Measurements from ENCODE around the gene IDUA.
"Not testable (repeated sequence)": the region's sequence is repeated elsewhere in the genome, so short reads cannot be mapped to it uniquely, and the experiment has no call there.

IDUA gene

DNA sequence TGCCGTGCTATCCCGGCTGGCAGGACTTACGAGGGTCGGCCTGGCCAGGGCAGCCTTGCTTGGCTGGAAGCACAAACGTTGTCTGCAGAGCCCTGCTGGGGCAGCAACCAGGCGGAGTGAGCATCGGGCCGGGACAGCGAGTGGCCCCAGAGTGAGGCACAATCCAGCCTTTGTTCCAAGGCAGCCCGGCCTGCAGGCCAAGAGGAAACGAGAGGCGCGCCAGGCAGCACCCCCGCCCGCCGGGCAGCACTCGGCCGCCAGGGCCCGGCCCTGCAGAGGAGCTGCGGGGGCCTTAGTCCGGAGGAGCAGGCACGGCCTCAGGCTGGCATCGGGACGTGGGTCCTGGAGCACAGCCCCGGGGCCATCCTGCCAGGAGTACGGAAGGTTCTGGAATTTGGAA, 48.7 kb downstream of the IDUA start:
- intact Hi-C loops (cut with DNase I) = loop anchor here (2.0 kb wide), 1 partner anchor 21 kb away; no protein-coding TSS in a partner anchor
- peak; percentile 78 to 96 (median 91) for DNase-seq

DNA sequence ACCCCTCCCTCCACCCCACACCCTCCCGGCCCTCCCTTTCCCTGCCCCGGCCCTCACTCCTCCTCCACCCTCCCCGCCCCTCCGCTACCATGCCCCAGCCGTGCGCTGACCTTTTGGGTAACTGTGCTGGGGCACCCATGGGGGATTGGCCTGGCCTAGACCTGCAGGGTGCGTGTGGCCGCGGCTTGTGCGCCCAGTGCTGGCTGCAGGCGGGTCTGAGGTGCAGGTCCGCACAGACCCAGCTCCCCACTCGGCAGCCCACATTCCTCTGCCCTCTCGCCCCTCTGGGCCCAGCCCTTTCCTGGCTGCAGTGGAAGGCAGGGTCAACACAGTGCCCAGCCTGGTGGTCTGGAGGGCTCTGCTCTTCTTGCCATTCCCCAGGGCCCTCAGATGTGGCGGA, 49.3 kb downstream of the IDUA start:
- intact Hi-C loops (cut with DNase I) = no loop called here
- DNase-seq = no peak

DNA sequence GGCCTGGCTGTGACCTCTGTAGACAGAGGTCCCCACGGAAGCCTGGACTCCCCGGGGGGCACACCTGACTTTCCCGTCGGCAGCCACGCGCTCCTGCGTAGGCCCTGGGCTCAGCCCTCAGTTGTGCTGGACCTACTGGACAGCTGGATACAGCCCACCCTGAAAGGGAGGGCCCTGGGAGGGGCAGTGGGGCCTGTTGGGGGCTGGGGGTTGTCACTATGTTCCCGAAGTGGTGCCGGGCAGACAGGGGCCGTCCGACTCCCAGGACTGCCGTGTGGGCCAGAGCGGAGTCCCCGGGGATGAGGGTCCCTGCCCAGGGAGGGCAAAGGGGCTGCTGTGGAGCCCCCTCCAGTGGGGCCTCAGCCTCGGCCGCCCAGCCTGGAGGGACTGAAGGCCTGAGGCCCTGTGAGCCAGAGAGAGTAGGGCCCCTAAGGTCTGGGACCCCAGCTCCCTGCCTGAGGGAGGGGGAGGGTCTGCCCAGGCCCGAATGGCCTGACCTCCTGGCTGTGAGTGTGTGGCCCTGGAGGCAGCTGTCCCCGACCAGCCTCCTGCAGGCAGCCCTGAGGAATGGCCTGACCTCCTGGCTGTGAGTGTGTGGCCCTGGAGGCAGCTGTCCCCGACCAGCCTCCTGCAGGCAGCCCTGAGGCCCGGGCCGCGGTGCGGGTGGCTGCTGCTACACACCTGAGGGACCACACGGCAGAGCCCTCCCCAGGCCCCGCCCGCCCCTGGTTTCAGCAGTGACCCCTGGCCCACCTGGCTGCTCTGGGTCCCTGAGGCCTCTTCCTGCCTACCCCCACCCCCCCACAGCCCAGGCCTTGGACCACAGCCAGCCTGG, 50.3 kb downstream of the IDUA start:
- intact Hi-C loops (cut with DNase I) = no loop called here
- no peak for DNase-seq

GRCh38 chr4:1038948-1039492, 52.2 kb downstream of the IDUA start:
- no peak for DNase-seq
- intact Hi-C loops (cut with DNase I) = no loop called here

- intact Hi-C loops (cut with DNase I) = no loop called here
- DNase-seq = no peak
Measured at GRCh38 chr4:1039493-1040343, 52.9 kb downstream of the IDUA start.

DNA sequence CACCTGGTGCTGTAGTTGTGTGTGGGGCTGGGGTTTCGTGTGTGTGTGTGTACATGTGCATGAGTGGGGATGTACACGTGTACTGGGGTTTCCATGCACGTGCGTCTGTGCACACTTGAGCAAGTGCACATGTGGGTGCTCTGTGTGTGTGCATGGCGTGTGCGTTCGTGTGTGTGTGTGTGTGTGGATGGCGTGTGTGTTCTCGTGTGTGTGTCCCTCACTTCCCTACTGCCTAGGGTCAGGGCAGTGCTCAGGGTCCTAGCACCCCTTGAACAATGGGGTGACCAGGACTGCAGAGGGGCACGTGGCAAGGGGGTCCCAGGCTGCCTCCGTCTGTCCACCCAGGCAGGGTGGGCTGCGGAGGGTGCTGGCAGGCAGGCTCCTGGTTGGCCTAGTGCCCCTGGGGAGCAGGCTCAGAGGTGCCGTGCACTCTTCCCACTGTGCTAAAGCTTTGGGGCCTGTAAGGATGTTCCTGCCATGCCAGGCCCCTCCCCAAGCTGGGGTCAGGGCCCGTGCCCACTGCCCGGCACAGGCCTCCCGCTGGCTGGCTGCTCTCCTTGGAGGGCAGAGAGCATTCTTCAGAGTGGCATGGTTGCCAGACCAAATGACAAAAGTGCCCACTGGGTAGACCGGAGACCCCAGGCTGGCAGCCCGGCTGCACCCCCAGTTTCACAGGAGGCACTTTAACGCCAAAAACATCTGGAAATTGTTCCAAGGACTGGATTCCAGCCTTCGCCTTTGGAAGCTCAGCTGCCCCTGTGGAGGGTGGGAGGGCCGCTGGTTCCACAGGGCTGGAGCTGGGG, 53.7 kb downstream of the IDUA start:
- DNase-seq = no peak
- intact Hi-C loops (cut with DNase I) = no loop called here

GRCh38 chr4:1041147-1041935, 54.5 kb downstream of the IDUA start:
- intact Hi-C loops (cut with DNase I) = no loop called here
- peak in 3 of 42 donors; percentile 9 to 62 (median 40) for DNase-seq

GRCh38 chr4:1041936-1042330, 55.1 kb downstream of the IDUA start:
- DNase-seq = no peak
- intact Hi-C loops (cut with DNase I) = no loop called here

DNA sequence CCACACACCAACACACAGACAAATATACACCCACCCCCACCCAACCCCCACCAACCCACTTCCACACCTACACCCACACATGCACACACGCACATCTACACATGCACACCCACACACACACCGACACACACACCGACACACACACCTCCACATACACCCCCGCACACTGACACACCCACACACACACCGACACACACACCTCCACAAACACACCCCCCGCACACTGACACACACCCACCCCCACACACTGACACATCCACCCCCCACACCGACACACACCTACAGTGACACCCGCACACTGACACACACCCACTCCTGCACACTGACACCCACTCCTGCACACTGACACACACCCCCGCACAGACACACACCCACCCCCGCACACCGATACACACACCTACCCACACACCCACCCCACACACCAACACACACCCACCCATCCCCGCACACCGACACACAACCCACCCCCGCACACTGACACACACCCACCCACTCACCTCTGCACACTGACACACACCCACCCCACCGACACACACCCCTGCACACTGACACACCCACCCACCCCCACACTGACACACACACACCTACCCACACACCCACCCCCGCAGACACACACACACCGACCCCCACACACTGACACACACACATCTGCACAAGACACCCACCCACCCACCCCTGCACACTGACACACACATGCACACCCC, 55.7 kb downstream of the IDUA start:
- intact Hi-C loops (cut with DNase I) = no loop called here
- DNase-seq = peak in 1 of 42 donors; percentile 2

DNA sequence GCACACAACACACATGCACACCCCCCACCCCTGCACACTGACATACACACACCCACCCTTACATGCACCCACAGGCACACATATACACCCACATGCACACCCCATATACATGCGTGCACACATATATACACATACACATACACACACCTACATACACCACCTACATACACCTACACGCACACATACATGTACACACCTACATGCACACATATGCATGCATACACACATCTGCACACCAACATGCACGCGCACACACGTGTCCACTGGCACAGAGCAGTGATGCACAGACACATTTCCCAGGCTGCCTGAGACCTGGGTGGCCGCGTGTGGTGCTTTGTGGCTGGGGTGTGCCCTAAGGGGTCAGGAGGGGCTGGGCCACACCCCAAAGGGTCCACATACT, 56.3 kb downstream of the IDUA start:
- intact Hi-C loops (cut with DNase I) = no loop called here
- no peak for DNase-seq

- DNase-seq = peak in 38 of 42 donors; percentile 38 to 95 (median 68)
- intact Hi-C loops (cut with DNase I) = no loop called here
Measured at GRCh38 chr4:1043651-1044468, 57.0 kb downstream of the IDUA start.

DNA sequence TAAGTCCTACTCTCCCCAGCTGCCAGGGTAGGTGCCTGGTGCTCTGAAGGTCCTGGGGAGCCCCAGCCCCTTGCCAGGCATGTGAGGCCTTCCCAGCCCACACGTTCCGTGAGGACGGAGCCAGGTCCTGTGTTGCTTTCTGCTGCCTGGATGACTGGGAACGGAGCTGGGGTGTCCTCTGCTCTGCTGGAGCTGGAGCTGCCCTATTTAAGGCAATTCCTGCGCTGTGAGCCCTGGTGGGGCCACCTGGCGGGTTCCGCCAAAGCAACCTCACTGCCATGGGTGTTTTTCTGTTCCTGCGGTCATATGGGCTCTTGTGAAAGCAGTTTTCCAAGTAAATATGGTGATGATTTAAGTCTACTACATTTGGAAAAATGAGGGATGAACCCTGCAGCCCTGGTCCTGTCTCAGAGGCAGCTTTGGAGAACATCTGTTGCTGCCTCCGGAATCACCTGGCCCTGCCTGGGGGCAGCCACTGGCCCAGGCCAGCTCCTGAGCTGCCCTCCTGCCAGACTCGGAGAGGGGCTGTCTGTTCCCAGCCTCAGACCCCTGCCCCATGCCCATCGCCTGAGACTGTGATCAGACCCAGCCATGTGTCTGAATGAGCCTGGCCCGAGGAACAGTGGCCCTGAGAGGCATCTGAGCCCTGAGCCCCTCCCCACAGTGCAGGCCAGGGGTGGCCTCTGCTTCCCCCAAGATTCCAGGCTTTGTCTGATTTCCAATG, 57.8 kb downstream of the IDUA start:
- DNase-seq = peak in 2 of 42 donors; percentile 6 to 8

DNA sequence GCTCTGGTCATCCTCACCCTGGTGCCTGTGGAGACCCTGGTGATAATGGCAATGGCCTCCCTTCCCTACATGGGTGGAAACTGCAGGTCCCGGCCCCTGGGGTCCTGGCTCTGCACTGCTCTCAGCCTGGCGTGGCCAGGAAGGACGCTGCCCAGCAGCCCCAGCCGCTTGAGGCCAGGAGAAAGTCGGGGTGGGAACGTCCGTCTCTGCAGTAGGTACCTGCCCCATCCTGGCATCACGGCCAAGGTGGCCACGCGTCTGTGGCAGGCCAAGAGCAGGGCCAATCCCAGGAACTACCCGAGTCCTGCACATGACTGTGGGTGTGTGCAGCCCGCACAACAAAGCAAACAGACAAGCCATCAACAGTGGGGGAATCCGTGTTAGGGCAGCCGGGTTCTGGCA, 58.4 kb downstream of the IDUA start:
- intact Hi-C loops (cut with DNase I) = no loop called here
- peak in 3 of 42 donors; percentile 11 to 23 (median 12) for DNase-seq

More for the DNA sequence above, 57.8 kb downstream of the IDUA start:
- intact Hi-C loops (cut with DNase I) = no loop called here

- DNase-seq = peak in 5 of 42 donors; percentile 5 to 70 (median 27)
Measured at GRCh38 chr4:1045595-1046201, 58.9 kb downstream of the IDUA start.

GRCh38 chr4:1046581-1047011, 59.8 kb downstream of the IDUA start:
- peak in 37 of 42 donors; percentile 37 to 79 (median 61) for DNase-seq
- intact Hi-C loops (cut with DNase I) = not testable (repeated sequence)

More at GRCh38 chr4:1045595-1046201, 58.9 kb downstream of the IDUA start:
- intact Hi-C loops (cut with DNase I) = no loop called here

Data from head of caudate nucleus (tissue), 42 donors.